ENCODE measurements around the gene DENND4A.

DNA sequence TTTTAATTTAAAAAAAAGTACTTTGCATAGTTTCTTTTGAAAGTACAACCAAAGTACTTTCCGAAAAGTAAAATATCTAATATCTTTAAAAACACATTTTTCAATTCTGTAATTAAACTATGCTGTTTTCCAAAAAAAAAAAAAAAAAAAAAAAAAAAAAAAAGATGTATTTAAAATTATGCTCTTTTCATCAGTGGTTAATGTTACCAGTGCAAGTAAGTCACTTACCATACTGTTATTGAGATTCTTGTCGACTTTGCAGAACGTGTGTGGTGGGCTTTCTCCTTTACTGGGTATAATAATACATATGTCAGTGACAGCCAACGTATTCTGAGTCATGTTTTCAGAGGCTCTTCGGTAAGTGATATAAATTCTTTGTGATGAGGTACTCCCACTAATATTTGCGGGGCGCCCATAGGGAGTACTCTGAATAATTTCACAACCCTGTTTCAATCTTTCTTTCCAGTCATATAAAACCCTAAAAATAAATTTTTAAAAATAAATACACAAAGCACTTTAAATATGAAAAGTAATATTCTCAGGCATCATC lies 39.9 kb downstream of the DENND4A start:
- TF ChIP-seq, protein P1, sequence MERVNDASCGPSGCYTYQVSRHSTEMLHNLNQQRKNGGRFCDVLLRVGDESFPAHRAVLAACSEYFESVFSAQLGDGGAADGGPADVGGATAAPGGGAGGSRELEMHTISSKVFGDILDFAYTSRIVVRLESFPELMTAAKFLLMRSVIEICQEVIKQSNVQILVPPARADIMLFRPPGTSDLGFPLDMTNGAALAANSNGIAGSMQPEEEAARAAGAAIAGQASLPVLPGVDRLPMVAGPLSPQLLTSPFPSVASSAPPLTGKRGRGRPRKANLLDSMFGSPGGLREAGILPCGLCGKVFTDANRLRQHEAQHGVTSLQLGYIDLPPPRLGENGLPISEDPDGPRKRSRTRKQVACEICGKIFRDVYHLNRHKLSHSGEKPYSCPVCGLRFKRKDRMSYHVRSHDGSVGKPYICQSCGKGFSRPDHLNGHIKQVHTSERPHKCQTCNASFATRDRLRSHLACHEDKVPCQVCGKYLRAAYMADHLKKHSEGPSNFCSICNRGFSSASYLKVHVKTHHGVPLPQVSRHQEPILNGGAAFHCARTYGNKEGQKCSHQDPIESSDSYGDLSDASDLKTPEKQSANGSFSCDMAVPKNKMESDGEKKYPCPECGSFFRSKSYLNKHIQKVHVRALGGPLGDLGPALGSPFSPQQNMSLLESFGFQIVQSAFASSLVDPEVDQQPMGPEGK (CRISPR knock-in tag; IDR thresholded peaks at IDR 0.05; ENCODE audit: borderline replicate concordance) = no peak
- TF ChIP-seq ZFP30 (CRISPR knock-in tag; IDR thresholded peaks at IDR 0.05) (no peak), BACH2 (CRISPR knock-in tag; IDR thresholded peaks at IDR 0.05; ENCODE audit: borderline replicate concordance) (no peak), ZNF8 (CRISPR knock-in tag; IDR thresholded peaks at IDR 0.05) (no peak), SNAI2 (CRISPR knock-in tag; IDR thresholded peaks at IDR 0.05) (no peak), OSR1 (CRISPR knock-in tag; IDR thresholded peaks at IDR 0.05) (no peak), RARB (CRISPR knock-in tag; IDR thresholded peaks at IDR 0.05) (no peak), ZNF70 (CRISPR knock-in tag; IDR thresholded peaks at IDR 0.05) (no peak), GLIS3 (CRISPR knock-in tag; IDR thresholded peaks at IDR 0.05) (no peak), ZFP3 (CRISPR knock-in tag; IDR thresholded peaks at IDR 0.05) (no peak), PPARA (CRISPR knock-in tag; IDR thresholded peaks at IDR 0.05; ENCODE audit: borderline replicate concordance) (no peak)
- TF ChIP-seq, protein P2, sequence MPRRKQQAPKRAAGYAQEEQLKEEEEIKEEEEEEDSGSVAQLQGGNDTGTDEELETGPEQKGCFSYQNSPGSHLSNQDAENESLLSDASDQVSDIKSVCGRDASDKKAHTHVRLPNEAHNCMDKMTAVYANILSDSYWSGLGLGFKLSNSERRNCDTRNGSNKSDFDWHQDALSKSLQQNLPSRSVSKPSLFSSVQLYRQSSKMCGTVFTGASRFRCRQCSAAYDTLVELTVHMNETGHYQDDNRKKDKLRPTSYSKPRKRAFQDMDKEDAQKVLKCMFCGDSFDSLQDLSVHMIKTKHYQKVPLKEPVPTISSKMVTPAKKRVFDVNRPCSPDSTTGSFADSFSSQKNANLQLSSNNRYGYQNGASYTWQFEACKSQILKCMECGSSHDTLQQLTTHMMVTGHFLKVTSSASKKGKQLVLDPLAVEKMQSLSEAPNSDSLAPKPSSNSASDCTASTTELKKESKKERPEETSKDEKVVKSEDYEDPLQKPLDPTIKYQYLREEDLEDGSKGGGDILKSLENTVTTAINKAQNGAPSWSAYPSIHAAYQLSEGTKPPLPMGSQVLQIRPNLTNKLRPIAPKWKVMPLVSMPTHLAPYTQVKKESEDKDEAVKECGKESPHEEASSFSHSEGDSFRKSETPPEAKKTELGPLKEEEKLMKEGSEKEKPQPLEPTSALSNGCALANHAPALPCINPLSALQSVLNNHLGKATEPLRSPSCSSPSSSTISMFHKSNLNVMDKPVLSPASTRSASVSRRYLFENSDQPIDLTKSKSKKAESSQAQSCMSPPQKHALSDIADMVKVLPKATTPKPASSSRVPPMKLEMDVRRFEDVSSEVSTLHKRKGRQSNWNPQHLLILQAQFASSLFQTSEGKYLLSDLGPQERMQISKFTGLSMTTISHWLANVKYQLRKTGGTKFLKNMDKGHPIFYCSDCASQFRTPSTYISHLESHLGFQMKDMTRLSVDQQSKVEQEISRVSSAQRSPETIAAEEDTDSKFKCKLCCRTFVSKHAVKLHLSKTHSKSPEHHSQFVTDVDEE (CRISPR knock-in tag; IDR thresholded peaks at IDR 0.05) = no peak

All from SK-N-SH treated with all-trans-retinoic acid at 6 μM for 48 hours (cell line).